Pancreas (tissue), 10 donors: ENCODE measurements around the gene SCN8A. TPM values are rescaled to one million over a fixed set of nuclear protein-coding genes. Genes with fewer than 3 reads are reported as not detected.

ENCODE experiments used
- ATAC-seq, 4 donors: fragments of 200-7000 bp; cut with Tn5 transposase; one replicate each; pipeline versions ENCODE4 v1.8.0 to v1.9.1; 2020; ENCODE audit warnings: mild to moderate bottlenecking in 4 of 4, moderate library complexity in 4 of 4
- DNase-seq, 6 donors: peaks; one replicate each; pipeline ENCODE4 v3.0.0-alpha.2; 2020
- FAIRE-seq: peaks from 2 replicates; lab custom pipeline; 2012; peaks lifted over from hg19 to GRCh38; lab: Jason Lieb, UNC
- H3K27ac ChIP-seq, 4 donors: fragments of 200-600 bp; sonication (generic); 1 replicate in 3 of 4; 2 replicates in 1 of 4; pipeline versions ENCODE4 v1.5.0 to v1.8.0; 2020
- H3K27me3 ChIP-seq, 4 donors: fragments of 200-600 bp; one replicate each; pipeline ENCODE4 v1.8.0; 2021
- H3K36me3 ChIP-seq, 3 donors: fragments of 200-600 bp; sonication (generic) in 1 of 3; one replicate each; pipeline versions ENCODE4 v1.5.0 to v1.8.0; 2020 to 2021
- H3K4me1 ChIP-seq, 3 donors: fragments of 200-600 bp; one replicate each; pipeline ENCODE4 v1.8.0; 2021
- H3K4me3 ChIP-seq, 4 donors: fragments of 200-600 bp; sonication (generic) in 2 of 4; one replicate each; pipeline versions ENCODE4 v1.5.0 to v1.8.0; 2020 to 2021
- H3K9me3 ChIP-seq, 4 donors: fragments of 200-600 bp; one replicate each; pipeline ENCODE4 v1.8.0; 2021
- CTCF ChIP-seq, 4 donors: fragments of 200-600 bp; sonication (generic) in 3 of 4; IDR thresholded peaks; one replicate each; pipeline versions ENCODE4 v1.5.0 to v1.8.0; 2021; ENCODE audit warnings: antibody characterized with exemption in 4 of 4
- WGBS, 2 donors: extraction: QIAGEN DNeasy Blood & Tissue Kit; methylation state at CpG; one replicate each; pipeline ENCODE4 v1.1.7; 2013; 5-methylcytosine and 5-hydroxymethylcytosine counted together
- intact Hi-C, 3 donors: fragments of 100-400 bp; cut with DNase I; formaldehyde crosslinking; loops; one replicate each; pipeline versions ENCODE4 v1.11.1 to v1.14.2; 2022
- polyA plus RNA-seq, 2 donors: library from polyadenylated mRNA; stranded (reverse); fragments of 200-250 nt; gene quantifications; one replicate each; pipeline ENCODE4 v1.2.3, GENCODE V29; 2013
- total RNA-seq, 6 donors: library from RNA; stranded (reverse); fragmentation: NEBNext Ultra II Directional in 4 of 6; extraction: Animal tissue kit (Norgen Biotek cat#: 25700) in 4 of 6; gene quantifications; one replicate each; pipeline versions ENCODE4 v1.2.1 to v1.2.4, GENCODE V29; 2021 to 2023
- donor health status: healthy with polysubstance abuse.
- donor health status: DM: no; HTN: no; CAD: no; lungs with moderate emphysema.
- donor health status: DM: no; HTN: no; CAD: no.
- donor health status: control.
- donor health status: control.
- donor health status: Bipolar disorder and iron deficiency.
- donor health status: DM: yes; HTN: yes; CAD: no.
- donor health status: DM: no; HTN: no; CAD: no.
- donor health status: DM: no; HTN: no; CAD: no.
- donor health status: DM: yes; HTN: yes; CAD: no.

SCN8A gene
- total and polyA plus RNA-seq, 8 donors: 1.9 to 3.2 (median 2.3) TPM

GRCh38 chr12:51625370-51625769 is 34.3 kb downstream of the SCN8A start:
- no peak for TF ChIP-seq CTCF (IDR thresholded peaks at IDR 0.05)
- WGBS, 2 donors: 12 to 14% methylated on average over 4 of the region's 4 CpGs
- no peaks in the 10 kb centered on the region for H3K27me3 ChIP-seq
- no peak overlapping the region for H3K4me3 ChIP-seq
- H3K36me3 ChIP-seq: no peaks in the 10 kb centered on the region
- H3K27ac ChIP-seq: no peak overlapping the region
- no peaks in the 10 kb centered on the region for H3K9me3 ChIP-seq
- DNase-seq (no peak), FAIRE-seq (no peak), ATAC-seq (peak; percentile 11 to 61 (median 32))
- H3K4me1 ChIP-seq: peaks cover 0 to 21% (median 0%) of the 10 kb centered on the region in 3 donors
- intact Hi-C loops: no loop called here

- Histone ChIP-seq H3K9me3 (no peaks in the 10 kb centered on the region), H3K4me3 (no peak overlapping the region), H3K4me1 (peaks cover 0 to 21% (median 0%) of the 10 kb centered on the region in 3 donors), H3K27ac (no peak overlapping the region), H3K27me3 (no peaks in the 10 kb centered on the region), H3K36me3 (no peaks in the 10 kb centered on the region)
- DNase-seq (no peak), ATAC-seq (peak; percentile 31 to 62 (median 48)), FAIRE-seq (no peak)
- TF ChIP-seq CTCF (IDR thresholded peaks at IDR 0.05): no peak
- 21 to 22% methylated on average over 3 of the region's 3 CpGs for WGBS, 2 donors
- intact Hi-C loops: no loop called here
These were observed 35.1 kb downstream of the SCN8A start for GRCh38 chr12:51626115-51626514.

GRCh38 chr12:51626629-51627028 is 35.6 kb downstream of the SCN8A start:
- DNase-seq (no peak), ATAC-seq (no peak), FAIRE-seq (no peak)
- Histone ChIP-seq H3K27me3 (no peaks in the 10 kb centered on the region), H3K27ac (no peak overlapping the region), H3K9me3 (no peaks in the 10 kb centered on the region), H3K4me3 (no peak overlapping the region), H3K4me1 (peaks cover 0 to 21% (median 0%) of the 10 kb centered on the region in 3 donors), H3K36me3 (no peaks in the 10 kb centered on the region)
- intact Hi-C loops: no loop called here
- no peak for TF ChIP-seq CTCF (IDR thresholded peaks at IDR 0.05)

GRCh38 chr12:51630256-51630880 is 39.3 kb downstream of the SCN8A start:
- intact Hi-C loops: no loop called here
- FAIRE-seq: no peak

More at GRCh38 chr12:51630256-51630880, 39.3 kb downstream of the SCN8A start:
- Histone ChIP-seq H3K27ac (no peak overlapping the region), H3K4me3 (no peak overlapping the region), H3K36me3 (no peaks in the 10 kb centered on the region), H3K4me1 (peaks cover 0 to 16% (median 0%) of the 10 kb centered on the region in 3 donors), H3K9me3 (no peaks in the 10 kb centered on the region), H3K27me3 (no peaks in the 10 kb centered on the region)
- 83 to 97% methylated on average over 7 of the region's 7 CpGs for WGBS, 2 donors
- no peak for DNase-seq
- ATAC-seq: no peak
- no peak for TF ChIP-seq CTCF (IDR thresholded peaks at IDR 0.05)
